Measurements from ENCODE around the gene SCGB1D4.

DNA sequence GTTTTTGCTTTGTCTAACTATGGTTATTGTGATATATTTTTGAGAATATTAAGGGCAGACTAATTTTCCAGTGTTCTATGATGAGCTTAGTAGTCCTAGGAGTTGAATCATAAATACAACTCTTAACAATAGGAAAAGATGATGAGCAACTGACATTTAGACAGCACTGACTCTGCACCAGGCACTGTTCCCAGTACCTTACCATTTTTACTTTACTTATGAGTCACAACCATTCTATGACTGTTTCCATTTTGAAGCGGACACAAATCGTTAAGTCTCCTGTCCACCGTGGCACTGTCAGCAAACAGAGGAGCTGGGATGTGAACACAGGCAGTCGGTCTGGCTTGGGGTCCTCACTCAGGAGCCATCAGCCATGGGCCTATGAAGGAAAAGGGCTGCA, 32.3 kb downstream of the SCGB1D4 start:
- no peak for TF ChIP-seq ZBTB48 (tag by site-specific recombination; IDR thresholded peaks at IDR 0.05)
- no peak for TF ChIP-seq ZSCAN23 (tag by site-specific recombination; IDR thresholded peaks at IDR 0.05)
- TF ChIP-seq, protein P1, sequence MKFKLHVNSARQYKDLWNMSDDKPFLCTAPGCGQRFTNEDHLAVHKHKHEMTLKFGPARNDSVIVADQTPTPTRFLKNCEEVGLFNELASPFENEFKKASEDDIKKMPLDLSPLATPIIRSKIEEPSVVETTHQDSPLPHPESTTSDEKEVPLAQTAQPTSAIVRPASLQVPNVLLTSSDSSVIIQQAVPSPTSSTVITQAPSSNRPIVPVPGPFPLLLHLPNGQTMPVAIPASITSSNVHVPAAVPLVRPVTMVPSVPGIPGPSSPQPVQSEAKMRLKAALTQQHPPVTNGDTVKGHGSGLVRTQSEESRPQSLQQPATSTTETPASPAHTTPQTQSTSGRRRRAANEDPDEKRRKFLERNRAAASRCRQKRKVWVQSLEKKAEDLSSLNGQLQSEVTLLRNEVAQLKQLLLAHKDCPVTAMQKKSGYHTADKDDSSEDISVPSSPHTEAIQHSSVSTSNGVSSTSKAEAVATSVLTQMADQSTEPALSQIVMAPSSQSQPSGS (tag by site-specific recombination; IDR thresholded peaks at IDR 0.05; ENCODE audit: low read depth): no peak
- TF ChIP-seq ZNF747 (tag by site-specific recombination; IDR thresholded peaks at IDR 0.05): no peak
- TF ChIP-seq, protein P2, sequence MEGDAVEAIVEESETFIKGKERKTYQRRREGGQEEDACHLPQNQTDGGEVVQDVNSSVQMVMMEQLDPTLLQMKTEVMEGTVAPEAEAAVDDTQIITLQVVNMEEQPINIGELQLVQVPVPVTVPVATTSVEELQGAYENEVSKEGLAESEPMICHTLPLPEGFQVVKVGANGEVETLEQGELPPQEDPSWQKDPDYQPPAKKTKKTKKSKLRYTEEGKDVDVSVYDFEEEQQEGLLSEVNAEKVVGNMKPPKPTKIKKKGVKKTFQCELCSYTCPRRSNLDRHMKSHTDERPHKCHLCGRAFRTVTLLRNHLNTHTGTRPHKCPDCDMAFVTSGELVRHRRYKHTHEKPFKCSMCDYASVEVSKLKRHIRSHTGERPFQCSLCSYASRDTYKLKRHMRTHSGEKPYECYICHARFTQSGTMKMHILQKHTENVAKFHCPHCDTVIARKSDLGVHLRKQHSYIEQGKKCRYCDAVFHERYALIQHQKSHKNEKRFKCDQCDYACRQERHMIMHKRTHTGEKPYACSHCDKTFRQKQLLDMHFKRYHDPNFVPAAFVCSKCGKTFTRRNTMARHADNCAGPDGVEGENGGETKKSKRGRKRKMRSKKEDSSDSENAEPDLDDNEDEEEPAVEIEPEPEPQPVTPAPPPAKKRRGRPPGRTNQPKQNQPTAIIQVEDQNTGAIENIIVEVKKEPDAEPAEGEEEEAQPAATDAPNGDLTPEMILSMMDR (tag by site-specific recombination; IDR thresholded peaks at IDR 0.05): no peak
- no peak for TF ChIP-seq TCF7L2 (IDR thresholded peaks at IDR 0.05; ENCODE audit: borderline replicate concordance, low read depth, low read length)
- TF ChIP-seq ZNF214 (tag by site-specific recombination; IDR thresholded peaks at IDR 0.05; ENCODE audit: borderline replicate concordance): no peak
- TF ChIP-seq ZNF324 (tag by site-specific recombination; IDR thresholded peaks at IDR 0.05): no peak
- TF ChIP-seq, protein P3, sequence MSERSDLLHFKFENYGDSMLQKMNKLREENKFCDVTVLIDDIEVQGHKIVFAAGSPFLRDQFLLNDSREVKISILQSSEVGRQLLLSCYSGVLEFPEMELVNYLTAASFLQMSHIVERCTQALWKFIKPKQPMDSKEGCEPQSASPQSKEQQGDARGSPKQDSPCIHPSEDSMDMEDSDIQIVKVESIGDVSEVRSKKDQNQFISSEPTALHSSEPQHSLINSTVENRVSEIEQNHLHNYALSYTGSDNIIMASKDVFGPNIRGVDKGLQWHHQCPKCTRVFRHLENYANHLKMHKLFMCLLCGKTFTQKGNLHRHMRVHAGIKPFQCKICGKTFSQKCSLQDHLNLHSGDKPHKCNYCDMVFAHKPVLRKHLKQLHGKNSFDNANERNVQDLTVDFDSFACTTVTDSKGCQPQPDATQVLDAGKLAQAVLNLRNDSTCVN (tag by site-specific recombination; optimal IDR thresholded peaks at IDR 0.05): no peak
- TF ChIP-seq OSR2 (tag by site-specific recombination; IDR thresholded peaks at IDR 0.05): no peak
- TF ChIP-seq, protein P4, sequence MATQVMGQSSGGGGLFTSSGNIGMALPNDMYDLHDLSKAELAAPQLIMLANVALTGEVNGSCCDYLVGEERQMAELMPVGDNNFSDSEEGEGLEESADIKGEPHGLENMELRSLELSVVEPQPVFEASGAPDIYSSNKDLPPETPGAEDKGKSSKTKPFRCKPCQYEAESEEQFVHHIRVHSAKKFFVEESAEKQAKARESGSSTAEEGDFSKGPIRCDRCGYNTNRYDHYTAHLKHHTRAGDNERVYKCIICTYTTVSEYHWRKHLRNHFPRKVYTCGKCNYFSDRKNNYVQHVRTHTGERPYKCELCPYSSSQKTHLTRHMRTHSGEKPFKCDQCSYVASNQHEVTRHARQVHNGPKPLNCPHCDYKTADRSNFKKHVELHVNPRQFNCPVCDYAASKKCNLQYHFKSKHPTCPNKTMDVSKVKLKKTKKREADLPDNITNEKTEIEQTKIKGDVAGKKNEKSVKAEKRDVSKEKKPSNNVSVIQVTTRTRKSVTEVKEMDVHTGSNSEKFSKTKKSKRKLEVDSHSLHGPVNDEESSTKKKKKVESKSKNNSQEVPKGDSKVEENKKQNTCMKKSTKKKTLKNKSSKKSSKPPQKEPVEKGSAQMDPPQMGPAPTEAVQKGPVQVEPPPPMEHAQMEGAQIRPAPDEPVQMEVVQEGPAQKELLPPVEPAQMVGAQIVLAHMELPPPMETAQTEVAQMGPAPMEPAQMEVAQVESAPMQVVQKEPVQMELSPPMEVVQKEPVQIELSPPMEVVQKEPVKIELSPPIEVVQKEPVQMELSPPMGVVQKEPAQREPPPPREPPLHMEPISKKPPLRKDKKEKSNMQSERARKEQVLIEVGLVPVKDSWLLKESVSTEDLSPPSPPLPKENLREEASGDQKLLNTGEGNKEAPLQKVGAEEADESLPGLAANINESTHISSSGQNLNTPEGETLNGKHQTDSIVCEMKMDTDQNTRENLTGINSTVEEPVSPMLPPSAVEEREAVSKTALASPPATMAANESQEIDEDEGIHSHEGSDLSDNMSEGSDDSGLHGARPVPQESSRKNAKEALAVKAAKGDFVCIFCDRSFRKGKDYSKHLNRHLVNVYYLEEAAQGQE (tag by site-specific recombination; IDR thresholded peaks at IDR 0.05): no peak
- TF ChIP-seq, protein P5, sequence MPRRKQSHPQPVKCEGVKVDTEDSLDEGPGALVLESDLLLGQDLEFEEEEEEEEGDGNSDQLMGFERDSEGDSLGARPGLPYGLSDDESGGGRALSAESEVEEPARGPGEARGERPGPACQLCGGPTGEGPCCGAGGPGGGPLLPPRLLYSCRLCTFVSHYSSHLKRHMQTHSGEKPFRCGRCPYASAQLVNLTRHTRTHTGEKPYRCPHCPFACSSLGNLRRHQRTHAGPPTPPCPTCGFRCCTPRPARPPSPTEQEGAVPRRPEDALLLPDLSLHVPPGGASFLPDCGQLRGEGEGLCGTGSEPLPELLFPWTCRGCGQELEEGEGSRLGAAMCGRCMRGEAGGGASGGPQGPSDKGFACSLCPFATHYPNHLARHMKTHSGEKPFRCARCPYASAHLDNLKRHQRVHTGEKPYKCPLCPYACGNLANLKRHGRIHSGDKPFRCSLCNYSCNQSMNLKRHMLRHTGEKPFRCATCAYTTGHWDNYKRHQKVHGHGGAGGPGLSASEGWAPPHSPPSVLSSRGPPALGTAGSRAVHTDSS (tag by site-specific recombination; IDR thresholded peaks at IDR 0.05): no peak
